HepG2 (cell line): ENCODE results near the gene ARMH1. TPM values are rescaled to one million over a fixed set of nuclear protein-coding genes. Genes with fewer than 3 reads are reported as not detected.

Experiments used
- ATF4 ChIP-seq, 2 experiments: fragments of 450-650 bp in 1 of 2; sonication (generic) in 1 of 2; formaldehyde crosslinking; IDR thresholded peaks; 2 replicates each; pipeline versions ENCODE4 v1.5.0 to v1.8.0; 2020 to 2022; ENCODE audit warnings: mild to moderate bottlenecking in 1 of 2, missing genetic modification reagents in 1 of 2
- DRAP1 ChIP-seq: IDR thresholded peaks from 2 replicates; pipeline ENCODE4 v1.6.1; 2016; ENCODE audit warnings: missing genetic modification reagents, missing compliant biosample characterization
- ESRRA ChIP-seq: sonication (generic); formaldehyde crosslinking; IDR thresholded peaks from 2 replicates; pipeline ENCODE4 v1.5.1; 2020; ENCODE audit warnings: mild to moderate bottlenecking, low read depth, missing genetic modification reagents
- FOXA3 ChIP-seq: IDR thresholded peaks from 2 replicates; pipeline ENCODE4 v1.6.1; 2016; ENCODE audit warnings: missing genetic modification reagents, missing compliant biosample characterization
- FOXJ3 ChIP-seq: sonication (generic); formaldehyde crosslinking; IDR thresholded peaks from 2 replicates; pipeline ENCODE4 v1.4.0; 2020; ENCODE audit warnings: missing genetic modification reagents, mild to moderate bottlenecking, borderline replicate concordance
- FOXP1 ChIP-seq, 2 experiments: fragments of 450-650 bp in 1 of 2; IDR thresholded peaks; 2 replicates each; pipeline ENCODE4 v1.6.1; 2017 to 2018; ENCODE audit warnings: antibody characterized with exemption in 1 of 2
- GFI1 ChIP-seq: sonication (generic); formaldehyde crosslinking; IDR thresholded peaks from 2 replicates; pipeline ENCODE4 v1.5.0; 2020; ENCODE audit warnings: missing genetic modification reagents, mild to moderate bottlenecking, borderline replicate concordance
- HHEX ChIP-seq: IDR thresholded peaks from 2 replicates; pipeline ENCODE4 v1.6.1; 2016; ENCODE audit warnings: control low read depth
- JUNB ChIP-seq: sonication (generic); formaldehyde crosslinking; IDR thresholded peaks from 2 replicates; pipeline ENCODE4 v1.8.0; 2022; ENCODE audit warnings: missing genetic modification reagents, mild to moderate bottlenecking, borderline replicate concordance
- MAFK ChIP-seq, 2 experiments: IDR thresholded peaks in 1 of 2; conservative IDR thresholded peaks in 1 of 2; 2 replicates each; pipeline ENCODE4 v1.6.1; 2011; ENCODE audit warnings: improper control_type of control experiment in 2 of 2, low read length in 2 of 2
- MIER2 ChIP-seq: IDR thresholded peaks from 2 replicates; pipeline ENCODE4 v1.6.1; 2016; ENCODE audit warnings: missing biosample characterization, missing genetic modification reagents
- MIXL1 ChIP-seq: IDR thresholded peaks from 2 replicates; pipeline ENCODE4 v1.6.1; 2016
- MTA1 ChIP-seq: sonication (generic); formaldehyde crosslinking; IDR thresholded peaks from 2 replicates; pipeline ENCODE4 v1.4.0; 2020; ENCODE audit warnings: missing genetic modification reagents, mild to moderate bottlenecking, borderline replicate concordance
- NFYB ChIP-seq: sonication (generic); formaldehyde crosslinking; IDR thresholded peaks from 2 replicates; pipeline ENCODE4 v1.4.0; 2020; ENCODE audit warnings: missing genetic modification reagents
- PHF8 ChIP-seq: sonication (generic); formaldehyde crosslinking; IDR thresholded peaks from 2 replicates; pipeline ENCODE4 v1.5.0; 2020; ENCODE audit warnings: missing genetic modification reagents
- RARA ChIP-seq: IDR thresholded peaks from 2 replicates; pipeline ENCODE4 v1.6.1; 2016; ENCODE audit warnings: missing genetic modification reagents, missing compliant biosample characterization
- RFXAP ChIP-seq: sonication (generic); formaldehyde crosslinking; IDR thresholded peaks from 2 replicates; pipeline ENCODE4 v1.4.0; 2020; ENCODE audit warnings: missing genetic modification reagents, borderline replicate concordance
- SALL1 ChIP-seq: sonication (generic); formaldehyde crosslinking; IDR thresholded peaks from 2 replicates; pipeline ENCODE4 v1.8.0; 2022; ENCODE audit warnings: mild to moderate bottlenecking, missing genetic modification reagents
- SAP130 ChIP-seq: IDR thresholded peaks from 2 replicates; pipeline ENCODE4 v1.6.1; 2016; ENCODE audit warnings: low read depth
- SNAI1 ChIP-seq: sonication (generic); formaldehyde crosslinking; IDR thresholded peaks from 2 replicates; pipeline ENCODE4 v1.5.0; 2020; ENCODE audit warnings: mild to moderate bottlenecking, missing genetic modification reagents, borderline replicate concordance
- SOX6 ChIP-seq, 2 experiments: fragments of 450-650 bp in 1 of 2; sonication (generic) in 1 of 2; formaldehyde crosslinking in 1 of 2; IDR thresholded peaks; 2 replicates each; pipeline versions ENCODE4 v1.4.0 to v1.6.1; 2017 to 2020; ENCODE audit warnings: antibody characterized with exemption in 1 of 2, mild to moderate bottlenecking in 1 of 2, missing genetic modification reagents in 1 of 2
- XRCC5 ChIP-seq: fragments of 200-400 bp; formaldehyde crosslinking; optimal IDR thresholded peaks from 2 replicates; pipeline ENCODE3; 2017; ENCODE audit warnings: mild to moderate bottlenecking, low read length
- ZBTB25 ChIP-seq: IDR thresholded peaks from 2 replicates; pipeline ENCODE4 v1.6.1; 2018; ENCODE audit warnings: missing genetic modification reagents
- ZBTB8A ChIP-seq: sonication (generic); formaldehyde crosslinking; IDR thresholded peaks from 2 replicates; pipeline ENCODE4 v1.4.0; 2020; ENCODE audit warnings: mild to moderate bottlenecking, low read depth, missing genetic modification reagents, borderline replicate concordance
- ZGPAT ChIP-seq: IDR thresholded peaks from 2 replicates; pipeline ENCODE4 v1.6.1; 2016; ENCODE audit warnings: mild to moderate bottlenecking
- ZNF292 ChIP-seq: sonication (generic); formaldehyde crosslinking; IDR thresholded peaks from 2 replicates; pipeline ENCODE4 v1.8.1; 2022; ENCODE audit warnings: mild to moderate bottlenecking, low read depth, missing genetic modification reagents, borderline replicate concordance
- ZNF441 ChIP-seq: sonication (generic); formaldehyde crosslinking; IDR thresholded peaks from 2 replicates; pipeline ENCODE4 v1.7.0; 2021; ENCODE audit warnings: missing genetic modification reagents, borderline replicate concordance
- ZNF543 ChIP-seq: sonication (generic); formaldehyde crosslinking; IDR thresholded peaks from 2 replicates; pipeline ENCODE4 v1.4.0; 2020; ENCODE audit warnings: mild to moderate bottlenecking, missing genetic modification reagents
- ZNF878 ChIP-seq: sonication (generic); formaldehyde crosslinking; IDR thresholded peaks from 2 replicates; pipeline ENCODE4 v1.8.1; 2023; ENCODE audit warnings: mild to moderate bottlenecking, missing genetic modification reagents, moderate library complexity
- polyA plus RNA-seq, 8 experiments: library from polyadenylated mRNA; depleted of rRNA in 3 of 8; stranded (reverse) in 7 of 8; unstranded in 1 of 8; fragments of >200 nt; fragmentation: Illumina TruSeq in 4 of 8; extraction: Trizol in 4 of 8; gene quantifications; 2 replicates each; pipeline versions ENCODE4 v1.2.1 to v1.2.3, GENCODE V29; 2011 to 2016; ENCODE audit warnings: low read depth in 4 of 8, missing spikeins in 1 of 8, mixed read lengths in 1 of 8; ENCODE audit not compliant: insufficient read depth in 1 of 8
- total RNA-seq, 5 experiments: library from RNA; depleted of rRNA; stranded (reverse); fragments of >200 nt; fragmentation: Illumina TruSeq; extraction: Trizol; gene quantifications; 2 replicates each; pipeline ENCODE4 v1.2.3, GENCODE V29; 2016; ENCODE audit warnings: low read depth in 1 of 5

Gene ARMH1
- total and polyA plus RNA-seq, 2 of the 13 experiments (the other 11 are each of a cell fraction or from before 2014, with no cell fraction given): 0.69 TPM; not detected in 1

- TF ChIP-seq ZNF441 (CRISPR knock-in tag) (no peak), FOXP1 (IDR thresholded peaks at IDR 0.05) (no peak), FOXP1 (CRISPR knock-in tag; IDR thresholded peaks at IDR 0.05) (peak; percentile 85), ZNF878 (CRISPR knock-in tag) (peak; percentile 30), SALL1 (peak; percentile 32; the same call in 1 of the 2 replicates), MIER2 (0 out of 2 replicates have a peak, but pooled peaks have one; percentile 12), DRAP1 (0 out of 2 replicates have a peak, but pooled peaks have one; percentile 13), ATF4 (CRISPR knock-in tag; IDR thresholded peaks at IDR 0.05) (peak in 1 of 2 experiments; percentile 77; a peak in 2 of 4 replicates), JUNB (CRISPR knock-in tag) (no peak), ZBTB25 (no peak), NFYB (CRISPR knock-in tag) (no peak), SAP130 (CRISPR knock-in tag) (peak; percentile 59), ZNF543 (no peak), FOXA3 (CRISPR knock-in tag) (peak; percentile 95), GFI1 (CRISPR knock-in tag) (peak; percentile 87), XRCC5 (peak; percentile 30), SNAI1 (CRISPR knock-in tag) (no peak), MIXL1 (CRISPR knock-in tag) (no peak), ESRRA (CRISPR knock-in tag) (no peak), RARA (CRISPR knock-in tag) (peak; percentile 95), PHF8 (CRISPR knock-in tag) (0 out of 2 replicates have a peak, but pooled peaks have one; percentile 18), HHEX (CRISPR knock-in tag) (0 out of 2 replicates have a peak, but pooled peaks have one; percentile 44), ZNF292 (CRISPR knock-in tag) (peak; percentile 69; the same call in 1 of the 2 replicates), MAFK (conservative IDR thresholded peaks at IDR 0.05 in 1 of 2, IDR thresholded peaks at IDR 0.05 in 1 of 2; ENCODE audit: low read length in 2 of 2) (no peak), ZBTB8A (CRISPR knock-in tag) (no peak), MTA1 (CRISPR knock-in tag) (no peak), FOXJ3 (CRISPR knock-in tag) (no peak; the same call in 1 of the 2 replicates), RFXAP (CRISPR knock-in tag) (no peak), SOX6 (IDR thresholded peaks at IDR 0.05) (no peak), SOX6 (CRISPR knock-in tag; IDR thresholded peaks at IDR 0.05) (peak; percentile 77), ZGPAT (CRISPR knock-in tag) (peak; percentile 47; the same call in 1 of the 2 replicates)
These were observed 26.6 kb downstream of the ARMH1 start (continued) for GRCh38 chr1:44701141-44701573.
